Epidermal melanocyte (primary cell): ENCODE measurements around the gene ESRRG.

Experiments used
- DNase-seq: peaks from one replicate; pipeline ENCODE4 v3.0.0; 2011; ENCODE audit warnings: low spot score; ENCODE audit not compliant: insufficient read length

Gene ESRRG

GRCh38 chr1:216723274-216723780, at the start of gene ESRRG:
Gene ESRRG (minus strand): TSS chr1:216723429. CDS start chr1:216723299, 130 bp downstream.
- no peak for DNase-seq

DNA sequence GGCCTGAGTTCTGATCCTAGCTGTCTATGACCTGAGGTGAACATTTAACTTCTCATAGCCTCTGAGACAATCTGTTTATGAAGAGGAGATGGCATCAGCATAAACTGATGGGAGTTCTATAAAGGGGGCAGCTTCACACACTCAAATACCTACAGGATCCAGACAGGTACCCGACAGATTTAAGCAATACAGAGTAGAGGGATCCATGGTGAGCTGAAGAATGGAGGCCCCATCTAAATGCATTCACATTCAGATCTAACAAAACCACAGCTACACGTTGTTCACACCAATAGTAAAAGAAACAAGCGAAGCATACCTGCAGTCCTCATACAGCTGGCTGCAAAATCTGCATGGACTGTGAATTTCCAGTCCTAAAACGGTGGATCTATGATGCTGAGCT, 48.7 kb upstream of the ESRRG start:
- DNase-seq: no peak

DNA sequence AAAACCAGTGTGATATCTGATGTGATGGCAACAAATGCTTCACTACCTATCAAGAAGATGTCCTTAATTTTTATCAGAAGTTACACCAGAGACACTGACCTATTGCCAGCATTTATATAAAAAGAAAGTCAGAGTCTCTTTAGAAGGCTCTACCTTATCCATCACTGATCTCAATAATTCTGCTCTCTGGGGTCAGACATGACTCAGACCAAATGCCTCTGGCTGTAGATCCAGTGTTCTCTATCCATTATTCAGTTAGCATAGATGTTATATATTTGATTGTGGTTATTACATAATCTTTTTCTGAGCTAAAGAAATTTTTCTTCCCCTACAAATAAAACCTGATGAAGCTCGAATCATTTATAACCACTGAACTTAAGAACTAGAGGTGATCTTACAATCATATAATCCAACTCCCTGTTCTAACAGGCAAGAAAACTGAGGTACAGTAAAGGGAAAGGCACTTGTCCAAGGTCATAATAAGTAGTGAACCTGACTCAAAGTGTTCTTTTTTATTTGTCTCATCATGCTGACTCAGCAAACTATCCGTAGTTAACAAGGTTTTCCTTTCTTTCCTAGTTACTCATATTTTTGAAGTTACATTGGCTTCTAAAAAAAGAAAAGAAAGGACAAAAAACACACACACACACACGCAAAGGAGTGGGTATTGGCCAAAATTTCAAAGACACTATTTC, 43.6 kb upstream of the ESRRG start:
- DNase-seq: no peak

DNA sequence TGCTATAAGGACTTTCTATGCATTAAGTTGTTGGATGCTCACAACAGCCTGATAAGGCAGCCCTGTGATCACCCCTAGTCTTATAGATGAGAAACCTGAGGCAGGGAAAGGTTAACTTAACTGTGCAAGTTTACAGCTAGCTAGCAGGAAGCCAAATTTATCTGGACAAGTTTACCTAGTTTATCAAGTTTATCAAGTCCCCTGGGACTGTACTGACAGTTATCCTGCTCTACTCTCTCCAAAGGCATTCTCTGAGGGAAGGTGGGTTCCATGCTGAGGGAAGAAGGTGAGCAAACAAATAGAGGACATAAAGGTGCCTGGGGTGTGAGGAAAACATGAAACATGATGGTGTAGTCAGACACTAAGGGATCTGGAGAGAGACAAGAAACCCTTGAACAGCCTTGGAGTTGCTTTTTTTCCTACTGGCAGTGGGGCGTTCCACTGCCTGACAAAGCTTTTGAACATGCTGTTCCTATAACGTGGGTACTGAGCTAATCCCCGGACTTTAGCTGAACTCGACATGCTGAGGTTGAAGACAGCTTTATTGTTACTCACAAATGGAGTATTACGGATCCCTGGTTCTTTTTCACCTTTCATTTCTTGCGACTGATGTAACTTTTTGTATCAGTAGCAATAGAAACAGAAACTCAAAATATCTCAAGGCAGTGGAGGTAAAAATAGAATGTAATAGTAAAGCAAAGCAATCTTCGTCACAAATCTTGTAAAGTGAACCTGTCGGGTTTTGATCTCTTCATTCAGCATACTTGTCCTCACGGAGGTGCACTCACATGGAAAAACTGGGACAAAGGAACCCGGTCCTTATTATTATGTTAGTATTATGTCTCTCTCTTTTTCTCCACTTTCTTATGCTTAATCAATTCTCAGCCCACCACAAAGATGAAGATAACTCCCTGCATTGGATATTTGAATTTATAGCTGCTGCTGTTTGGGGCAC, 42.4 kb upstream of the ESRRG start:
- no peak for DNase-seq

- DNase-seq: no peak
Observed at GRCh38 chr1:216758161-216758560, 34.9 kb upstream of the ESRRG start.

DNA sequence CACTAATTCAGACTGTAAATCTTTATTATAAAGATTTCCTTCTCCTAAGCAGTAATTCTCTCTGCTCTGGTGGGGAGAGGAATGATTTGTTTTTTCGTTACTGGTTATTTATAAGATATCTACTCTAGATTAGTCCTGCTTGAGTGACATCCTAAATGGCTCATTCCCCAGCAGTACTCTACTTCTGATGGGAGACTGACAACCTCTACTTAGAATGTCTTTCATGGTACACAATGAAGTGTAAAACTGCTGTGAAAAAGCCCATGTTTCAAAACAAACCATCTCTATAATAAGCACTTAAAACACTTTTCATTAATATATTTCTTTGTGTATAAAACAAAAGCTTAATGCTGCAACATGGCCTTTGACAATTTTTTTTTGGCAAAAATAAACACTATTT, 33.9 kb upstream of the ESRRG start:
- no peak for DNase-seq

GRCh38 chr1:216750961-216751360, 27.7 kb upstream of the ESRRG start:
- no peak for DNase-seq

GRCh38 chr1:216750031-216750627, 26.9 kb upstream of the ESRRG start:
- DNase-seq: peak; percentile 32

GRCh38 chr1:216749232-216749631, 26.0 kb upstream of the ESRRG start:
- DNase-seq: no peak

DNA sequence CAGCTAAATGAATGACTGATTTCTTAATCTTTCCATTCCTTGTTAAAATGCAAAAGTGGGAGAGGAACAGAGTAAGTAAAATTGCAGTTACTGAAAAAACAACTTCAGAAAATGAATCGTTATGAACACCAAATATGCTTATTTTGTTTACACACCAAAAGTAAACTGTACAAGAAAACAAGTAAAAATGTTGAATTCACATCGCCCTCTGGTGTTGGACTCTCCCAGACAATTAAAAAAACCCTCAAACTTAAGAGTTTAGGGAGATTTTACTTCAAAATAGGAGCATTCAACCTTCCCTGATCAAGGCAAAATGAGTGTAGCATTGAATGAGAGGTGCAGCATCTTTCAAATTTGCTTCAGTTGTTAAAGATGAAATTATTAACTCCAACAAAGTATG, 19.4 kb upstream of the ESRRG start:
- no peak for DNase-seq

GRCh38 chr1:216740331-216740730, 17.1 kb upstream of the ESRRG start:
- DNase-seq: no peak

GRCh38 chr1:216739793-216740192, 16.6 kb upstream of the ESRRG start:
- no peak for DNase-seq

GRCh38 chr1:216732121-216732520, 8.9 kb upstream of the ESRRG start:
- DNase-seq: no peak

DNA sequence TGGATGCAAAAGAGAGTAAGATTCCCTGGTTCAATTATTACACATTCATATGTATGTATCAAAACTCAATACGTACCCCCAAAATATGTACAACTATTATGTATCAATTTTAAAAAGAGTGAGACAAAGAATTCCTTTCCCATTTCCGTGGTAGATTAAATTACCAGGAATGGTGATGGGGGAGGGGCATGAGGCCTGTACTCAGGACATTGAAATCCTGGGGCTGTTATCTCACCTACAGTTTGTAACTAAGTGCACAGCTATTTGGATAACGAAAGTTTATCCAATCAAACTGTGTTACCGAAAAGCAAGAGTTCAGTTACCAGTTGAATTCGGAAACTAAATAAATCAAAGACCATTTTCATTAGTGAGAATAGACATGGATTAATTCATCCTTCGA, 8.3 kb upstream of the ESRRG start:
- DNase-seq: no peak

- DNase-seq: no peak
Observed at GRCh38 chr1:216726435-216726834, 3.2 kb upstream of the ESRRG start.

DNA sequence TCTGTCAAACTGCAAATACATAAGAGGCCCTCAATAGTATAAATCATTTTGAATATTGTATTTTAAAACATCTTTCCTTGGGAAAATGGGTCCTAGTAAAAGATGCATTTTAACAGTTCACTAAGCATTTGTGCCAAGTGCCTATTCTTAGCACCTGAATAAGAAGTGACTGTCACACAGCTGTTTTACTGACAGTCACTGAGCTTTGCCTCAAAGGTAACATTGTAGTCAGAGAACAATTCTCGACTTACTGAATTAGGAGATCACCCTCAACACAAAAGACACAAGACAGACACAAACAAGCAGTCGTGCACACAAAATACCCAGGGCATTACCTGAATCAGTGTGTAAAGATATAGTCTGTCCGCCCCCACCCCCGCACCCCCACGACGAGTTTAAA, 408 bp downstream of the ESRRG start:
- no peak for DNase-seq

DNA sequence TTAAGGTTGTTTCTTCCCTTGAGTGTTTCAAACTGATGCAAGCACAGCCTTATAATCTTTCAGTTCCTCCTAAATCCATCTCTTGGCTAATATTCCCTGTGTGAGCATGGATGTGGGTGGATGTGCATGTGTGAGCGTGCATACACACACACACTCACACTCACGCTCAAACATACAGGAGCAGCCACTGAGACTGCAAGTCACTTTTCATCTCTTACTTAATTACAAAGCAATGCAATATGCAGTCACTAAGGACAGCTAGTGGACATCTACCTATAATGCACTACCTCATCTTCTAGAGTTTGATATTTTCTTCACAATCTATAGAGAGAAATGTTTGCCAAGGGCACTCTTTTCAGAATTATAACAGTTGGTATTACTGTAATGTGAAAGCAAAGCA, 1.4 kb downstream of the ESRRG start:
- DNase-seq: no peak

- no peak for DNase-seq
Observed at GRCh38 chr1:216721062-216721461, 2.2 kb downstream of the ESRRG start.

GRCh38 chr1:216711712-216712111, 11.5 kb downstream of the ESRRG start:
- no peak for DNase-seq

DNA sequence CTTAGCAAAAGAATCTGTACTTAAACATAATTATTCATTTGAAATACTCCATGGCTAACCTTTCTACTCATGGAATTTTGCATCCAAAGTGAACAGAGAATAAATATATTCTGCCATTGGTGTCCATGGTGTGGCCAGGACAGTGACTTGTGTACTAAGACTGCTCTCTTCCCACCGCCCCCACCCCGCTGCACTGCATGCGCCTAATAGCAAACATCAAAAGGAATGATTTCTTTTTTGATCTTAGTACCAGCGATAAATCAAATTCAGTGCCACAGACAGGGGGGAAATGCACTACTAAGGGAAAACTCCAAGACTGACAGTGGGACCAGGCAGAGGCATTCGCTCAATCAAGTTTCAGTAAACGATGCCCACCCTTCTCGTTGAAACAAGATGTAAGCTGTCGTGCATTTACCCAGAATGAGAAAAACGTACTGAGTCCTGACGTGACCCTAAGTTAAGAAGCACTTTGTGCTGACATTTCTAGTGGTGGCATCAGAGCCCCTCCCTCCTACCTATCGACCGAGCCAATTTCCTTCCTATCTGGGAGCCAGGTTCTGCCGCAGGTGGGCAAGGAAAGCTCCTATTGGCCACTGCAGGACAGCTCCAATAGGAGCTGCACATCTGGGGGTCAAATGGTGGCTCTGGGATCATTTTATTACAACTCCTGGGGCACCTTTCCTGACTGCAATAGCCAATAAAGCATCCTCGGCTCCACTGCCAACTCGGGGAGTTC, 12.5 kb downstream of the ESRRG start:
- DNase-seq: no peak

GRCh38 chr1:216710055-216710454, 13.2 kb downstream of the ESRRG start:
- no peak for DNase-seq
